H1 (cell line): ENCODE measurements around the gene DHTKD1. TPM values are rescaled to one million over a fixed set of nuclear protein-coding genes. Genes with fewer than 3 reads are reported as not detected.

Experiments used
- E2F6 ChIP-seq: IDR thresholded peaks from 2 replicates; pipeline ENCODE4 v1.6.1; 2012; ENCODE audit warnings: inconsistent platforms
- EZH2 ChIP-seq: fragments of 200-600 bp; sonication (generic); IDR thresholded peaks from 2 replicates; pipeline ENCODE4 v1.7.1; 2012; ENCODE audit warnings: low read depth, mild to moderate bottlenecking, moderate library complexity, low read length, inconsistent platforms; ENCODE audit not compliant: severe bottlenecking
- FOSL1 ChIP-seq: IDR thresholded peaks from 2 replicates; pipeline ENCODE4 v1.6.1; 2011; ENCODE audit warnings: mild to moderate bottlenecking, low read depth, low read length, moderate library complexity; ENCODE audit not compliant: insufficient read depth
- HDAC2 ChIP-seq, 2 experiments: fragments of 300-600 bp in 1 of 2; sonication (generic) in 1 of 2; IDR thresholded peaks; 2 replicates each; pipeline ENCODE4 v1.6.1; 2011 to 2012; ENCODE audit warnings: low read depth in 2 of 2, low read length in 2 of 2, mild to moderate bottlenecking in 2 of 2, moderate library complexity in 2 of 2, borderline replicate concordance in 1 of 2, inconsistent platforms in 1 of 2
- USF2 ChIP-seq: IDR thresholded peaks from 2 replicates; pipeline ENCODE4 v1.6.1; 2011; ENCODE audit warnings: low read length, improper control_type of control experiment
- polyA plus RNA-seq, 7 experiments: library from polyadenylated mRNA; depleted of rRNA in 3 of 7; stranded (reverse) in 5 of 7; unstranded in 2 of 7; fragments of >200 nt in 5 of 7; fragments of 200-250 nt in 2 of 7; gene quantifications; 1 replicate in 5 of 7; 2 replicates in 1 of 7; 4 replicates in 1 of 7; pipeline versions ENCODE4 v1.2.1 to v1.2.3, GENCODE V29; 2011 to 2013; ENCODE audit warnings: missing spikeins in 2 of 7, mixed read lengths in 2 of 7
- total RNA-seq: library from RNA; stranded (reverse); fragmentation: NEBNext Ultra II Directional; extraction: Animal tissue kit (Norgen Biotek cat#: 25700); gene quantifications from 2 replicates; pipeline ENCODE4 v1.2.1, GENCODE V29; 2021

DHTKD1 gene
- total and polyA plus RNA-seq, 2 of the 8 experiments (the other 6 are each of a cell fraction or from before 2014, with no cell fraction given), result 49.8 to 74.9 TPM

GRCh38 chr10:12158111-12158510 lies 89.4 kb downstream of the DHTKD1 start (continued):
- TF ChIP-seq EZH2, result no peak
- no peak for TF ChIP-seq HDAC2 (IDR thresholded peaks at IDR 0.05; ENCODE audit: borderline replicate concordance in 1 of 2, low read depth in 2 of 2, low read length in 2 of 2)
- TF ChIP-seq E2F6, result no peak
- TF ChIP-seq FOSL1, result no peak
- no peak for TF ChIP-seq USF2
- TF ChIP-seq, all 59 proteins: peak for 0
